ENCODE data around the gene PMFBP1.
A peak's percentile ranks its signal among the peaks of the same experiment; 100 is the strongest.
"Not testable (repeated sequence)": the region's sequence is repeated elsewhere in the genome, so short reads cannot be mapped to it uniquely, and the experiment has no call there.

Gene PMFBP1

DNA sequence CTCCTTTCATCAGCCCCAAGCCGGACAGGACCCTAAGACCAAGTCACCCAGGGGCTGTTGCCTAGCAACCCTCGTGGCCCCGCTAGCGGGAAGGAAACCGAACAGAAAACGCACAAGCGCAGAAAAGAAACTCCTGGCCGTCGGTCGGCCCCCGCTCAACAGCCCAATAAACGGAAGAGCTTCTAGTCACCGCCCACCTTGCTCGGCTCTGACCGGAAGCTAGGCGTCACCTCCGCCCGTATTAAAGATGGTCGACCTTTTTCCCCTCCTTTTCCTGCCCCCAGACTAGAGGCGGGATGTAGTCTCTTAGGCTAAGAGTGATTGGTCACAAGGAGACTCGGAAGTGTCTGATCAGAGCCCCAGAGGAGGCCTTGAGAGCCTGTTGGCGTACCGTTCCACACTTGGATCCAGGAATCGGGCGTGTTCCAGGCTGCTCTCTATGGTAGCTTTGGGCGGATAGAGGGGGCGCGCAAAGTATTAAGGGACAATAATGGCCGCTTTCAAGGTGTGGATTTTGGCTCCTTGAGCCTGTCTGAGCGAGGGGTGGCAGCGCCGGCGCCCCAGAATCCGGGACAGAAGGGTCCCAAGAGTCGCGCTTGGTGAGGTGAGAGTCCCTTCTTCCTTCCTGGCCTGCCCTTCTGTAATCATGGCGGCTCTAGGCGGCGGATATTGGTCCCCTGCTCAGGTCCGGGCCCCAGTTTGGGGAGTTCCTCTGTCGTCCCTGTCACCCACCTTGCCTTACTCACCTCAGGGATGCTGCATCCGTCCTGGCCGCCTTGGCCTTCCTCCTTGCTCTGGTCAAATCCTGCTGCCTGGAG, 78.3 kb downstream of the PMFBP1 start, which contains the start of the genes DHX38 and TXNL4B:
DHX38 (plus strand) TSS at position 400 of the 818 bp plus-strand sequence. CDS start 2,311 bp downstream, outside the sequence.
TXNL4B (minus strand) TSS at position 173 of the 818 bp plus-strand sequence. CDS start 2,871 bp downstream, outside the sequence.
- H3K36me3 ChIP-seq (ENCODE audit: control insufficient read depth in 2 of 2, insufficient read depth in 2 of 2, low read length in 2 of 2): peaks cover 33 to 41% of the 10 kb centered on the region in 2 donors
- peaks cover 18 to 22% of the 10 kb centered on the region in 2 donors for H3K4me1 ChIP-seq (ENCODE audit: control insufficient read depth in 2 of 2, insufficient read depth in 2 of 2, low read length in 2 of 2)

DNA sequence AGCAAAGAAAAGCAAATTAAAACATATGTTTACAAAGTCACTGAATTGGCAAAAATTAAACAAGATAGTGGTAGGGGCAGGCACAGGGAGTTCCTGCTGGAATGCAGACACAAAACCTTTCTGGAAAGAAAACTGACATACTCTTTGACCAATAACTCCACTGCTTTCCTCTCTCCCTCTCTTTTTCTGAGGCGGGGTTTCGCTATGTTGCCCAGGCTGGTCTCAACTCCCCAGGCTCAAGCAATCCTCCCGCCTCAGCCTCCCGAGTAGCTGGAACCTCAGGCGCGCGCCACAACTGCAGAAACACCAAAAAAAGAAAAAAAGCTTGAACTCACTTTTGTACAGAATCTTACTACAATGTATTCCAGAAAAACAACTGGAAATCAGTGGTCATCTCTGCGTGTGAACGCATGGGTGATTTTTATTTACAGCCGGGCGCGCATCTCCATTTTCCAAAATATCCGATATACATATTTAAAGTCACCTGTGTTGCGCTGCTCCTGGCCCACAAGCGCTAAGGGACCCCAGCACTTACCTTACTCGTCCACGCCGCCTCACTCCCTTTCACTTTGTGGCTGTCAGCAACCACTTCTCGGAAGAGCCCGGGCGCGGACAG, 79.0 kb downstream of the PMFBP1 start:
- H3K27me3 ChIP-seq (ENCODE audit: control insufficient read depth in 2 of 2, insufficient read depth in 2 of 2, low read length in 2 of 2): no peaks in the 10 kb centered on the region
- H3K9me3 ChIP-seq (ENCODE audit: control insufficient read depth in 2 of 2, low read length in 2 of 2): no peaks in the 10 kb centered on the region
- peak overlapping the region; percentile 89 to 91 for H3K27ac ChIP-seq (ENCODE audit: low read depth in 2 of 2, low read length in 2 of 2)
- peak overlapping the region; percentile 96 to 99 for H3K4me3 ChIP-seq (ENCODE audit: low read length in 2 of 2)
- peaks cover 18 to 22% of the 10 kb centered on the region in 2 donors for H3K4me1 ChIP-seq (ENCODE audit: control insufficient read depth in 2 of 2, insufficient read depth in 2 of 2, low read length in 2 of 2)
- H3K9ac ChIP-seq (ENCODE audit: low read depth in 1 of 2, low read length in 2 of 2): peak overlapping the region; percentile 74 to 95
- H3K36me3 ChIP-seq (ENCODE audit: control insufficient read depth in 2 of 2, insufficient read depth in 2 of 2, low read length in 2 of 2): peaks cover 36 to 43% of the 10 kb centered on the region in 2 donors

More for the DNA sequence above, 78.3 kb downstream of the PMFBP1 start, which contains the start of the genes DHX38 and TXNL4B:
- no peaks in the 10 kb centered on the region for H3K27me3 ChIP-seq (ENCODE audit: control insufficient read depth in 2 of 2, insufficient read depth in 2 of 2, low read length in 2 of 2)
- H3K9me3 ChIP-seq (ENCODE audit: control insufficient read depth in 2 of 2, low read length in 2 of 2): no peaks in the 10 kb centered on the region
- H3K9ac ChIP-seq (ENCODE audit: low read depth in 1 of 2, low read length in 2 of 2): peak within 1 kb of the TSS; percentile 91 to 95
- H3K27ac ChIP-seq (ENCODE audit: low read depth in 2 of 2, low read length in 2 of 2): peak within 1 kb of the TSS; percentile 89 to 91
- H3K4me3 ChIP-seq (ENCODE audit: low read length in 2 of 2): peak within 1 kb of the TSS; percentile 96 to 99

DNA sequence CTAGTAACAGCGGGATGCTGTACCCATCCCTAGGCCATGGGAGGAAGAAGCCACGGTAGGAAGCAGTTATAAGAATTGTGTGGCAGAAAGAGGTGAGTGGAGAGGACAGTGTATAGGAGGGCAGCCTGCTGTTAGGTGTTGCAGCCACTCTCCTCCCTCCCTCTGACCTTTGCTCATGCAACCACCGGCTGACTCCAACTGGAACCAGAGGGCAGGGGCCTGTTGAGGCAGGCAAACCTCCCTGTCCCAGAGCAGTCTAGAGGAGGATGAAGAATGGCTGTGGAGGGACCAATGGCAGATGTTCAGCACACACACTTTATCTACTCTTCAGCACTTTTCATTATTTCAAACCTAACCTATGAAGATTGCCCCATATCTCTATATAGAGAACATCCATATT, 80.7 kb downstream of the PMFBP1 start:
- Histone ChIP-seq H3K27me3 (ENCODE audit: control insufficient read depth in 2 of 2, insufficient read depth in 2 of 2, low read length in 2 of 2) (no peaks in the 10 kb centered on the region), H3K9ac (ENCODE audit: low read depth in 1 of 2, low read length in 2 of 2) (no peak overlapping the region), H3K4me3 (ENCODE audit: low read length in 2 of 2) (no peak overlapping the region), H3K27ac (ENCODE audit: low read depth in 2 of 2, low read length in 2 of 2) (no peak overlapping the region), H3K9me3 (ENCODE audit: control insufficient read depth in 2 of 2, low read length in 2 of 2) (no peaks in the 10 kb centered on the region), H3K36me3 (ENCODE audit: control insufficient read depth in 2 of 2, insufficient read depth in 2 of 2, low read length in 2 of 2) (peaks cover 37 to 38% of the 10 kb centered on the region in 2 donors), H3K4me1 (ENCODE audit: control insufficient read depth in 2 of 2, insufficient read depth in 2 of 2, low read length in 2 of 2) (peaks cover 18 to 22% of the 10 kb centered on the region in 2 donors)

DNA sequence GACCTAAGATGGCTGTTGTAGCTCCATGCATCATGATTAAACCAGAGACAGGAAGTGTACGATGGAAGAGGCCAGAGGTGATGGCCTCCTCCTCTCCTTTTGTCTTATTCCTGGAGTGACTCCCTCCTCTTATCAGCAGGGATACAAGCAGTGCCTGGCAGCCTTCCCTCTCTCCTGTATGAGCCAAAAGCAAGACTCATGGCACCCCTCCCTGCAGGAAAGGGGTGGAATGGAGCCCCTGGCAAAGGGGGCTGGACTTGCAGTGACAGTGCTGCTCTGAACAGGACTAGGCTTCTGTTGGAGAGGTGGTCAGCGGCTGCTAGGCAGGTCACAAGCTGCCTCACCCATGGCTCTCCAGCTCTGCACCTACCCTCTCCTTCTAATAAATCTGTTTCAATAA, 87.0 kb downstream of the PMFBP1 start:
- Histone ChIP-seq H3K27ac (ENCODE audit: low read depth in 2 of 2, low read length in 2 of 2) (no peak overlapping the region), H3K27me3 (ENCODE audit: control insufficient read depth in 2 of 2, insufficient read depth in 2 of 2, low read length in 2 of 2) (no peaks in the 10 kb centered on the region), H3K36me3 (ENCODE audit: control insufficient read depth in 2 of 2, insufficient read depth in 2 of 2, low read length in 2 of 2) (peaks cover 42 to 48% of the 10 kb centered on the region in 2 donors), H3K4me3 (ENCODE audit: low read length in 2 of 2) (no peak overlapping the region), H3K9ac (ENCODE audit: low read depth in 1 of 2, low read length in 2 of 2) (no peak overlapping the region), H3K9me3 (ENCODE audit: control insufficient read depth in 2 of 2, low read length in 2 of 2) (peaks cover 0 to 4% of the 10 kb centered on the region in 2 donors), H3K4me1 (ENCODE audit: control insufficient read depth in 2 of 2, insufficient read depth in 2 of 2, low read length in 2 of 2) (no peaks in the 10 kb centered on the region)

DNA sequence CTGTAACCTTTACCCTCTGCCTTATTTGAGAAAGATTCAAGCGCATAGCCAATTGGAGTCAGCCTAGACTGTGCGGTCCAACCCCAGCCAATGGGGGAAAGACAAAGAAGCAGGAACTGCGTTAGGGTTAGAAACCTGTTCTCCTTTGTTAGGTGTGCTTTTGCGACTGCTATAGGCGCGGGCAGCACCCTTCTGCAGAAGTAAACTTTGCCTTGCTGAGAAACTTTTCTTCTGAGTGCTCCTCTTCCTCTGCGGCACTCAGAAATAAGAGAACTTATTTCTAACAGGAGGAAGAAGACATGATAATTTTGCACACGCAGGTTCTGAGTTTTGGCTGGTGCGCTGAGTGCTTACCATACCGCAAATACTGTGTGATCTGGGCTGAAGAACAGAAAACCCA, 87.5 kb downstream of the PMFBP1 start:
- Histone ChIP-seq H3K4me1 (ENCODE audit: control insufficient read depth in 2 of 2, insufficient read depth in 2 of 2, low read length in 2 of 2) (no peaks in the 10 kb centered on the region), H3K27ac (ENCODE audit: low read depth in 2 of 2, low read length in 2 of 2) (no peak overlapping the region), H3K9ac (ENCODE audit: low read depth in 1 of 2, low read length in 2 of 2) (no peak overlapping the region), H3K9me3 (ENCODE audit: control insufficient read depth in 2 of 2, low read length in 2 of 2) (peaks cover 0 to 4% of the 10 kb centered on the region in 2 donors), H3K4me3 (ENCODE audit: low read length in 2 of 2) (no peak overlapping the region), H3K27me3 (ENCODE audit: control insufficient read depth in 2 of 2, insufficient read depth in 2 of 2, low read length in 2 of 2) (no peaks in the 10 kb centered on the region), H3K36me3 (ENCODE audit: control insufficient read depth in 2 of 2, insufficient read depth in 2 of 2, low read length in 2 of 2) (peaks cover 38 to 43% of the 10 kb centered on the region in 2 donors)

DNA sequence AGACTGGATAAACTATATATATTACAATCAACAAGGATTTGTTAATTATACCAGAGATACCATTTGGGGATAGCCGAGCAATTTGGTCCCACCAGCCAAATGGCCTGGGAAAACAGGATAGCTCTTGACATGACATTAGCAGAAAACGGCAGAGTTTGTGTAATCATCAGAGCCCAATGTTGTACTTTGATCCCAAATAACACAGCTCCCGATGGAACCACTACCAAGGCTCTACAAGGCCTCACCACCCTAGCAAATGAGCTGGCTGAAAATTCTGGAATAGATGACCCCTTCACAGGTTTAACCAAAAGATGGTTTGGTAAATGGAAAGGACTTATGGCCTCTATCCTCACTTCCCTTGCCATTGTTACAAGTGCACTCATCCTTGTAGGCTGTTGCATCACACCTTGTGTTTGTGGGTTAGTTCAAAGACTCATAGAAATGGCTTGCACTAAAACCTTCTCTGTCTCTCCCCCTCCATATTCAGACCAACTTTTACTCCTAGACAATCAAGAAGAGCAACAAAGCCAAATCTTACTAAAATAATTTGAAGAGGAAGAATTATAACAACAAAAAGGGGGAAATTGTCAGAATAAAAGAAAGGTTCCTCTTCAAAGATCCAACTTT, 88.1 kb downstream of the PMFBP1 start:
- Histone ChIP-seq H3K27me3 (ENCODE audit: control insufficient read depth in 2 of 2, insufficient read depth in 2 of 2, low read length in 2 of 2) (no peaks in the 10 kb centered on the region), H3K9me3 (ENCODE audit: control insufficient read depth in 2 of 2, low read length in 2 of 2) (peaks cover 0 to 4% of the 10 kb centered on the region in 2 donors), H3K4me3 (ENCODE audit: low read length in 2 of 2) (no peak overlapping the region), H3K9ac (ENCODE audit: low read depth in 1 of 2, low read length in 2 of 2) (no peak overlapping the region), H3K27ac (ENCODE audit: low read depth in 2 of 2, low read length in 2 of 2) (no peak overlapping the region), H3K4me1 (ENCODE audit: control insufficient read depth in 2 of 2, insufficient read depth in 2 of 2, low read length in 2 of 2) (no peaks in the 10 kb centered on the region), H3K36me3 (ENCODE audit: control insufficient read depth in 2 of 2, insufficient read depth in 2 of 2, low read length in 2 of 2) (peaks cover 34 to 37% of the 10 kb centered on the region in 2 donors)

DNA sequence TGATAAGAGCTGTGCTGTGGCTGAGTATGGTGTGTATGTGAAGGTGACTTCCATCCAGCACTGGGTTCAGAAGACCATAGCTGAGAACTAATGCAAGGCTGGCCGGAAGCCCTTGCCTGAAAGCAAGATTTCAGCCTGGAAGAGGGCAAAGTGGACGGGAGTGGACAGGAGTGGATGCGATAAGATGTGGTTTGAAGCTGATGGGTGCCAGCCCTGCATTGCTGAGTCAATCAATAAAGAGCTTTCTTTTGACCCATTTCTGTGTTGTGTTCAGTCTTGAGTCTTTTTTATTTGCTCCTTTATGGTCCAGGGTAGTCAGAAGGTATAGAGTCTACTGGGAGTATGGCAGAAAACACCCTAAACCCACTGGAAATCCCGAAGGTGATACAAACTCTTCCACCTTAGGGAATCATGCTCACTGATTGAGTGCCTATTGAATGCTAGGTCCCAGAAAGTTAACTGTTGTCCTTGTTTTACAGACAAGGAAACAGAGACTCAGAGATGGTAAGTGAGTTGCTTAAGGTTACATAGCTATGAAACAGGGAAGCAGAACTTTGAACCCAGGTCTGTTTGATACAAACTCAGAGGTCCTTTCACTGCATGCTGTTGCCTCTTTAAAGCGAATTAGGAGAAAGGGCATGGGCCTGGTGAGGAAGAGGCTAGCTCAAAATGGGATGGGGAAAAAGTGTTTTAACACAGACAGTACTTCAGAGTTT, 94.8 kb downstream of the PMFBP1 start:
- H3K9me3 ChIP-seq (ENCODE audit: control insufficient read depth in 2 of 2, low read length in 2 of 2); H3K4me1 ChIP-seq (ENCODE audit: control insufficient read depth in 2 of 2, insufficient read depth in 2 of 2, low read length in 2 of 2); H3K9ac ChIP-seq (ENCODE audit: low read depth in 1 of 2, low read length in 2 of 2); H3K27ac ChIP-seq (ENCODE audit: low read depth in 2 of 2, low read length in 2 of 2); H3K27me3 ChIP-seq (ENCODE audit: control insufficient read depth in 2 of 2, insufficient read depth in 2 of 2, low read length in 2 of 2); H3K36me3 ChIP-seq (ENCODE audit: control insufficient read depth in 2 of 2, insufficient read depth in 2 of 2, low read length in 2 of 2); H3K4me3 ChIP-seq (ENCODE audit: low read length in 2 of 2): not testable (repeated sequence)

DNA sequence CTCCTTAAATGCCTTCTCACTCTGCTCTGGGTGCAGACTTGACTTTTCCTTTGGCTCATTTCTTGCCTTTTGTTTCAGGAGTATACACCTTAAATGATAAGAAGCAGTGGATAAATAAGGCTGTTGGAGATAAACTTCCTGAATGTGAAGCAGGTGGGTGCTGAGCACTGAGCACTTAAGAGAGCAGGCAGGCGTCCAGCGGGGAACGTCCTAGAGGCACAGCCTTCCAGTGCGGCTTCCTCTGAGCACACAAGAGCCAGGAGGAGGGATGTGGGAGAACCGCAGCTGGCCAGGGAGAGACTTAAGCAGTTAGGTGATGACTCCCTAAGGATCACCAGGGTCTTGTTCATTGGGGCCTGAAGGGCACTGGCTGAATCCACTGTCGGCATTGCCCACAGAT, 96.9 kb downstream of the PMFBP1 start:
- H3K4me1 ChIP-seq (ENCODE audit: control insufficient read depth in 2 of 2, insufficient read depth in 2 of 2, low read length in 2 of 2); H3K36me3 ChIP-seq (ENCODE audit: control insufficient read depth in 2 of 2, insufficient read depth in 2 of 2, low read length in 2 of 2); H3K9ac ChIP-seq (ENCODE audit: low read depth in 1 of 2, low read length in 2 of 2); H3K27ac ChIP-seq (ENCODE audit: low read depth in 2 of 2, low read length in 2 of 2); H3K27me3 ChIP-seq (ENCODE audit: control insufficient read depth in 2 of 2, insufficient read depth in 2 of 2, low read length in 2 of 2); H3K4me3 ChIP-seq (ENCODE audit: low read length in 2 of 2); H3K9me3 ChIP-seq (ENCODE audit: control insufficient read depth in 2 of 2, low read length in 2 of 2): not testable (repeated sequence)

DNA sequence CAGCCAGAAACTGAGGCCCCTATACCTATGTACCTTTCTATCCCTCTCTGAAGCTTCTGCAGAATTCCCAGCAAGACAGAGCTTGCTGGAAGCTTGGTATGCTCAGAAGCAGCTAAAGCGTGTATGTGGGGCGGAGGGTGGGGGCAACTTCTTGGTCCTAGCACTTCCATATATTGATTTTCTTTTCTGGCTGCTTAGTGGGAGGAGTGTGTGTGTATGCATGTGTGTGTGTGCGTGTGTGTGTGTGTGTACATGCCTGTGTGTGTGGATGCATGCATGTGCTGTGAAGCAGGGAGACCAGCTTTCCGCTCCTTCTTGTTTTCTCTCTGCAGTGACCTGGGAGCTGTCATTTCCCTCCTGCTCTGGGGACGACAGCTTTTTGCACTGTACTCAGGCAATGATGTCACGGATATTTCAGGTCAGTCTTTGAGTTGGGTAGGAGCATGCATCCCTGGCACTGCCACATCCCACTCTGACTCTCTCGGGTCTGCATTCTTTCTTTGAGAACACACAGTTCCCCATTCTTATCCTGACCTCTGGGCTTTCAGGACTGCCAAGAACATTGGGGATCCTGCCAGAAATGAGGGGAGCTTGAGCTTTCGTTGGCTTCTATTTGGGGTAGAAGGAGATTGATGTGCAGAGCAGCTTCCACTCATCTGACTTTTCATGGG, 98.3 kb downstream of the PMFBP1 start:
- no peaks in the 10 kb centered on the region for H3K4me1 ChIP-seq (ENCODE audit: control insufficient read depth in 2 of 2, insufficient read depth in 2 of 2, low read length in 2 of 2)
- H3K27me3 ChIP-seq (ENCODE audit: control insufficient read depth in 2 of 2, insufficient read depth in 2 of 2, low read length in 2 of 2): no peaks in the 10 kb centered on the region
- H3K9ac ChIP-seq (ENCODE audit: low read depth in 1 of 2, low read length in 2 of 2): no peak overlapping the region
- no peaks in the 10 kb centered on the region for H3K9me3 ChIP-seq (ENCODE audit: control insufficient read depth in 2 of 2, low read length in 2 of 2)
- no peak overlapping the region for H3K4me3 ChIP-seq (ENCODE audit: low read length in 2 of 2)
- H3K27ac ChIP-seq (ENCODE audit: low read depth in 2 of 2, low read length in 2 of 2): no peak overlapping the region
- peaks cover 0 to 3% of the 10 kb centered on the region in 2 donors for H3K36me3 ChIP-seq (ENCODE audit: control insufficient read depth in 2 of 2, insufficient read depth in 2 of 2, low read length in 2 of 2)
